ENCODE results near the gene C1orf21.

The C1orf21 gene

GRCh38 chr1:184593597-184593996 is 206.8 kb downstream of the C1orf21 start:
- no peak overlapping the region for H3K4me3 ChIP-seq (ENCODE audit: low read depth, low read length)
- no peak for TF ChIP-seq CTCF (IDR thresholded peaks at IDR 0.05; ENCODE audit: control insufficient read depth, extremely low read depth, insufficient read depth)
- no peak for DNase-seq (ENCODE audit: low read depth)

- no peak overlapping the region for H3K4me3 ChIP-seq (ENCODE audit: low read depth, low read length)
- no peak for TF ChIP-seq CTCF (IDR thresholded peaks at IDR 0.05; ENCODE audit: control insufficient read depth, extremely low read depth, insufficient read depth)
- no peak for DNase-seq (ENCODE audit: low read depth)
Measured at GRCh38 chr1:184595596-184595995, 208.8 kb downstream of the C1orf21 start.

GRCh38 chr1:184596950-184597645 is 210.3 kb downstream of the C1orf21 start:
- H3K4me3 ChIP-seq (ENCODE audit: low read depth, low read length) = no peak overlapping the region
- TF ChIP-seq CTCF (IDR thresholded peaks at IDR 0.05; ENCODE audit: control insufficient read depth, extremely low read depth, insufficient read depth) = no peak
- DNase-seq (ENCODE audit: low read depth) = peak; percentile 15

GRCh38 chr1:184597650-184598357 is 211.0 kb downstream of the C1orf21 start:
- peak; percentile 33 for DNase-seq (ENCODE audit: low read depth)
- no peak for TF ChIP-seq CTCF (IDR thresholded peaks at IDR 0.05; ENCODE audit: control insufficient read depth, extremely low read depth, insufficient read depth)
- H3K4me3 ChIP-seq (ENCODE audit: low read depth, low read length) = no peak overlapping the region

- no peak overlapping the region for H3K4me3 ChIP-seq (ENCODE audit: low read depth, low read length)
- no peak for TF ChIP-seq CTCF (IDR thresholded peaks at IDR 0.05; ENCODE audit: control insufficient read depth, extremely low read depth, insufficient read depth)
- no peak for DNase-seq (ENCODE audit: low read depth)
Measured at GRCh38 chr1:184598403-184599193, 211.8 kb downstream of the C1orf21 start.

- DNase-seq (ENCODE audit: low read depth) = no peak
- no peak for TF ChIP-seq CTCF (IDR thresholded peaks at IDR 0.05; ENCODE audit: control insufficient read depth, extremely low read depth, insufficient read depth)
- no peak overlapping the region for H3K4me3 ChIP-seq (ENCODE audit: low read depth, low read length)
Measured at GRCh38 chr1:184604152-184604900, 217.5 kb downstream of the C1orf21 start.

All from LNCaP clone FGC (cell line).